ENCODE measurements around the gene HMX3. TPM values are rescaled to one million over a fixed set of nuclear protein-coding genes. Genes with fewer than 3 reads are reported as not detected.

Gene HMX3
- total and polyA plus RNA-seq, 2 of the 8 experiments (the other 6 are each of a cell fraction or from before 2014, with no cell fraction given), result 0.05 TPM; not detected in 1

GRCh38 chr10:123144697-123145541 is 9.1 kb downstream of the HMX3 start (continued):
- TF ChIP-seq TAF7 (optimal IDR thresholded peaks at IDR 0.05; ENCODE audit: borderline replicate concordance, low read depth, low read length), result no peak
- TF ChIP-seq RBBP5 (IDR thresholded peaks at IDR 0.05; ENCODE audit: borderline replicate concordance, low read depth, low read length), result no peak
- no peak for TF ChIP-seq BRCA1 (IDR thresholded peaks at IDR 0.05; ENCODE audit: low read depth, low read length)
- peak; percentile 45 for TF ChIP-seq SUZ12 (IDR thresholded peaks at IDR 0.05; ENCODE audit: low read length)
- TF ChIP-seq EZH2 (IDR thresholded peaks at IDR 0.05; ENCODE audit: low read depth, low read length, severe bottlenecking), result peak; percentile 5
